Neutrophil (primary cell): Measurements from ENCODE around the gene DLG4.

Source experiments
- H3K27ac ChIP-seq: fragments of 200-600 bp; sonication (generic); 2 replicates; pipeline ENCODE4 v1.5.1; 2016; ENCODE audit warnings: mild to moderate bottlenecking, moderate library complexity
- H3K27me3 ChIP-seq: fragments of 200-600 bp; sonication (generic); 2 replicates; pipeline ENCODE4 v1.6.0; 2016; ENCODE audit warnings: mild to moderate bottlenecking
- H3K36me3 ChIP-seq: fragments of 200-600 bp; sonication (generic); 2 replicates; pipeline ENCODE4 v1.5.1; 2017
- H3K4me1 ChIP-seq, 2 experiments: fragments of 200-600 bp in 1 of 2; sonication (generic) in 1 of 2; 1 replicate in 1 of 2; 2 replicates in 1 of 2; pipeline versions ENCODE4 v1.5.1 to v1.6.1; 2013 to 2016; ENCODE audit warnings: low read depth in 1 of 2, low read length in 1 of 2, mild to moderate bottlenecking in 1 of 2, moderate library complexity in 1 of 2; ENCODE audit not compliant: control insufficient read depth in 1 of 2, insufficient read depth in 1 of 2
- H3K4me3 ChIP-seq, 2 experiments: fragments of 200-600 bp in 1 of 2; sonication (generic) in 1 of 2; 1 replicate in 1 of 2; 2 replicates in 1 of 2; pipeline ENCODE4 v1.5.1; 2013 to 2016; ENCODE audit warnings: low read depth in 1 of 2, low read length in 1 of 2, mild to moderate bottlenecking in 1 of 2, moderate library complexity in 1 of 2
- H3K9me3 ChIP-seq: fragments of 200-600 bp; sonication (generic); 2 replicates; pipeline ENCODE4 v1.5.1; 2016
- CTCF ChIP-seq: fragments of 200-600 bp; sonication (generic); IDR thresholded peaks from 2 replicates; pipeline ENCODE4 v1.5.1; 2016; ENCODE audit warnings: antibody characterized with exemption

The DLG4 gene

GRCh38 chr17:7138800-7139381 lies 80.7 kb downstream of the DLG4 start:
- Histone ChIP-seq H3K27ac (no peak overlapping the region), H3K4me1 (no peaks in the 10 kb centered on the region), H3K9me3 (no peaks in the 10 kb centered on the region), H3K27me3 (peaks cover 55% of the 10 kb centered on the region), H3K4me3 (no peak overlapping the region), H3K36me3 (no peaks in the 10 kb centered on the region)
- no peak for TF ChIP-seq CTCF

GRCh38 chr17:7137171-7137943 lies 82.3 kb downstream of the DLG4 start:
- H3K4me3 ChIP-seq, result no peak overlapping the region

More at GRCh38 chr17:7137171-7137943, 82.3 kb downstream of the DLG4 start:
- H3K36me3 ChIP-seq, result no peaks in the 10 kb centered on the region
- no peak overlapping the region for H3K27ac ChIP-seq
- peaks cover 6 to 9% of the 10 kb centered on the region in 2 experiments for H3K4me1 ChIP-seq
- TF ChIP-seq CTCF, result no peak
- H3K9me3 ChIP-seq, result no peaks in the 10 kb centered on the region
- H3K27me3 ChIP-seq, result peaks cover 67% of the 10 kb centered on the region
